CD4-positive, alpha-beta memory T cell (primary cell): ENCODE results near the gene BCAS1. TPM values are rescaled to one million over a fixed set of nuclear protein-coding genes. Genes with fewer than 3 reads are reported as not detected.
A peak's percentile ranks its signal among the peaks of the same experiment; 100 is the strongest.

Source experiments
- CTCF ChIA-PET: fragments of 350-600 bp; sonication (Branson Sonifier 250); formaldehyde crosslinking; loops from one replicate; lab custom pipeline; 2021; ENCODE audit warnings: inconsistent platforms; ENCODE audit not compliant: partially characterized antibody; lab: Charles Lee
- POLR2A ChIA-PET: fragments of 350-600 bp; sonication (Branson Sonifier 250); formaldehyde crosslinking; loops from one replicate; lab custom pipeline; 2021; ENCODE audit not compliant: partially characterized antibody; lab: Charles Lee
- DNase-seq, 5 donors: peaks; one replicate each; pipeline versions ENCODE4 v3.0.0 to v3.0.0-alpha.2; 2020 to 2022; ENCODE audit warnings: mixed read lengths in 1 of 5
- H3K27ac ChIP-seq: one replicate; pipeline ENCODE4 v1.7.0; 2013; ENCODE audit warnings: low read depth, low read length
- H3K27me3 ChIP-seq: 2 replicates; pipeline ENCODE4 v1.7.0; 2013; ENCODE audit warnings: mild to moderate bottlenecking, low read length, moderate library complexity; ENCODE audit not compliant: insufficient read depth
- H3K36me3 ChIP-seq: 2 replicates; pipeline ENCODE4 v1.7.0; 2013; ENCODE audit warnings: mild to moderate bottlenecking, low read length, moderate library complexity; ENCODE audit not compliant: insufficient read depth
- H3K4me1 ChIP-seq: 2 replicates; pipeline ENCODE4 v1.7.0; 2013; ENCODE audit warnings: mild to moderate bottlenecking, low read length, moderate library complexity; ENCODE audit not compliant: insufficient read depth
- H3K4me3 ChIP-seq, 2 donors: one replicate each; pipeline ENCODE4 v1.7.0; 2013; ENCODE audit warnings: low read length in 2 of 2, mild to moderate bottlenecking in 1 of 2
- H3K9me3 ChIP-seq, 2 donors: one replicate each; pipeline ENCODE4 v1.7.0; 2013; ENCODE audit warnings: low read length in 2 of 2, control low read depth in 1 of 2; ENCODE audit not compliant: control insufficient read depth in 1 of 2
- H3K27ac Mint-ChIP-seq, 7 donors: one replicate each; pipeline ENCODE4 v1.8.0; 2020 to 2021; ENCODE audit warnings: mixed read lengths in 7 of 7, mild to moderate bottlenecking in 6 of 7, inconsistent platforms in 3 of 7, moderate library complexity in 3 of 7
- H3K27me3 Mint-ChIP-seq, 2 donors: one replicate each; pipeline ENCODE4 v1.8.0; 2020 to 2021; ENCODE audit warnings: mixed read lengths in 2 of 2
- H3K36me3 Mint-ChIP-seq, 2 donors: one replicate each; pipeline ENCODE4 v1.8.0; 2020 to 2021; ENCODE audit warnings: mixed read lengths in 2 of 2, inconsistent platforms in 1 of 2, mild to moderate bottlenecking in 1 of 2
- H3K4me1 Mint-ChIP-seq, 4 donors: one replicate each; pipeline ENCODE4 v1.8.0; 2020 to 2021; ENCODE audit warnings: mixed read lengths in 4 of 4, mild to moderate bottlenecking in 1 of 4
- H3K4me3 Mint-ChIP-seq, 8 donors: one replicate each; pipeline ENCODE4 v1.8.0; 2020 to 2021; ENCODE audit warnings: mixed read lengths in 8 of 8, mild to moderate bottlenecking in 7 of 8, moderate library complexity in 6 of 8, inconsistent platforms in 3 of 8
- H3K9me3 Mint-ChIP-seq, 8 donors: one replicate each; pipeline ENCODE4 v1.8.0; 2020 to 2021; ENCODE audit warnings: mixed read lengths in 8 of 8, mild to moderate bottlenecking in 5 of 8, inconsistent platforms in 3 of 8, moderate library complexity in 1 of 8
- intact Hi-C: fragments of 100-400 bp; cut with micrococcal nuclease; formaldehyde crosslinking; loops from one replicate; pipeline ENCODE4 v1.15.1; 2023
- polyA plus RNA-seq, 2 donors: library from polyadenylated mRNA; unstranded; fragments of 300-500 nt; fragmentation: Illumina TruSeq; gene quantifications; one replicate each; pipeline ENCODE4 v1.2.3, GENCODE V29; 2021
- total RNA-seq, 2 experiments: library from RNA; stranded (reverse); gene quantifications; one replicate each; pipeline ENCODE4 v1.2.3, GENCODE V29; 2021

The BCAS1 gene
- total and polyA plus RNA-seq, 4 experiments from 2014 or later, result 0.17 to 0.32 (median 0.25) TPM; not detected in 1

DNA sequence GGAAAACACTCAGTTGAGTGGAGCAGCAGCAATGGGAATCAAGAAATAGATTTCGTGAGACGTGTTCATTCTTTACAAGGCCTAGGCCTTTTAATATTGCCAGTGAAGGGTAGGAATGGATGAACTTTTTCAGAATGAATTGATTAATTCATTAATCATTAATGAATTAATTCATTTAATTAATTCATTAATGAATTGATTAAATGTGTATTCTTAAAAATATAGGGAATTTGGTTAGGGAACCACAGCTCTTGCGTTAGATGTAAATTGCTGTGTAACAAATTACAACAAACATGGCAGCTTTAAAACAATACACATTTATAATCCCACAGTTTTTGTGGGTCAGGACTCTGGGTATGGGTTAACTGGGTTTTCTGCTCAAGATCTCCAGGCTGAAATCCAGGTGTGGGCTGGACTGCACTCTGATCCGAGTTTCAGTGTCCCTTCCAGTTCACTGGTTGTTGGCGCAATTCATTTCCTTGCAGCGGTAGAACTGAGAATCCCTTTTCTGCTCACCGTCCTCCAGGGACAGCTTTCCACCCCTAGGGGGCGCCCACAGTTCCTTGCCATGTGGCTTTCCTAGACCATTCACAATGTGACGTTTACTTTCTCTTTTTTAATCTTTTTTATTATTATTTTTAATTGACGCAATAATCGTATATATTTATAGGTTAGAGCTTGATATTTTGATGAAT is 32.8 kb upstream of the BCAS1 start:
- ChIA-PET CTCF (interaction anchor here (0.7 to 5.2 kb wide), 23 partner anchors 9 to 1535 kb away, joined by 3 to 60 read pairs (median 4); partner anchors contain the start of genes BCAS1 and PFDN4), POLR2A (no interaction called here)
- no peak overlapping the region for H3K27ac Mint-ChIP-seq
- no peaks in the 10 kb centered on the region for H3K4me1 ChIP-seq
- peaks cover 2 to 3% of the 10 kb centered on the region in 2 donors for H3K27me3 Mint-ChIP-seq
- intact Hi-C loops, result no loop called here
- H3K9me3 ChIP-seq, result no peaks in the 10 kb centered on the region
- peaks cover 0 to 2% (median under 1%) of the 10 kb centered on the region in 4 donors for H3K4me1 Mint-ChIP-seq
- H3K4me3 ChIP-seq, result no peak overlapping the region
- no peak overlapping the region for H3K4me3 Mint-ChIP-seq
- no peak overlapping the region for H3K27ac ChIP-seq
- no peaks in the 10 kb centered on the region for H3K36me3 Mint-ChIP-seq
- H3K9me3 Mint-ChIP-seq, result no peaks in the 10 kb centered on the region
- peak; percentile 38 to 64 (median 51) for DNase-seq
- no peaks in the 10 kb centered on the region for H3K36me3 ChIP-seq
- H3K27me3 ChIP-seq, result no peaks in the 10 kb centered on the region

- H3K4me1 Mint-ChIP-seq, result peaks cover 0 to 2% (median under 1%) of the 10 kb centered on the region in 4 donors
- no peaks in the 10 kb centered on the region for H3K9me3 Mint-ChIP-seq
- no peak overlapping the region for H3K4me3 Mint-ChIP-seq
- Histone ChIP-seq H3K36me3 (no peaks in the 10 kb centered on the region), H3K27ac (no peak overlapping the region), H3K27me3 (no peaks in the 10 kb centered on the region), H3K4me1 (no peaks in the 10 kb centered on the region), H3K9me3 (no peaks in the 10 kb centered on the region), H3K4me3 (no peak overlapping the region)
- H3K27ac Mint-ChIP-seq, result no peak overlapping the region
- CTCF ChIA-PET, result interaction anchor here (1.0 to 5.2 kb wide), 10 partner anchors 9 to 106 kb away, joined by 3 to 60 read pairs (median 8); partner anchors contain the start of genes BCAS1 and PFDN4
- no peaks in the 10 kb centered on the region for H3K36me3 Mint-ChIP-seq
- POLR2A ChIA-PET, result no interaction called here
- peaks cover 2 to 4% of the 10 kb centered on the region in 2 donors for H3K27me3 Mint-ChIP-seq
- no peak for DNase-seq
- intact Hi-C loops, result no loop called here
Measured at GRCh38 chr20:54102543-54102942, 32.1 kb upstream of the BCAS1 start.

GRCh38 chr20:54100563-54100962 is 30.2 kb upstream of the BCAS1 start:
- no peaks in the 10 kb centered on the region for H3K4me1 ChIP-seq
- Mint-ChIP-seq H3K27ac (peak overlapping the region in 1 of 7 donors; percentile 48), H3K4me1 (peaks cover 0 to 2% (median under 1%) of the 10 kb centered on the region in 4 donors), H3K36me3 (no peaks in the 10 kb centered on the region), H3K9me3 (no peaks in the 10 kb centered on the region), H3K27me3 (peaks cover 4 to 7% of the 10 kb centered on the region in 2 donors), H3K4me3 (no peak overlapping the region)
- H3K27me3 ChIP-seq, result no peaks in the 10 kb centered on the region
- H3K36me3 ChIP-seq, result no peaks in the 10 kb centered on the region
- no peak overlapping the region for H3K4me3 ChIP-seq
- H3K9me3 ChIP-seq, result no peaks in the 10 kb centered on the region
- ChIA-PET CTCF (interaction anchor here (1.1 to 2.0 kb wide), 5 partner anchors 10 to 100 kb away, joined by 3 to 13 read pairs (median 6); no protein-coding TSS in a partner anchor), POLR2A (no interaction called here)
- intact Hi-C loops, result no loop called here
- DNase-seq, result no peak
- no peak overlapping the region for H3K27ac ChIP-seq

GRCh38 chr20:54099894-54100293 is 29.5 kb upstream of the BCAS1 start:
- H3K27me3 ChIP-seq, result no peaks in the 10 kb centered on the region
- peaks cover 0 to 2% (median under 1%) of the 10 kb centered on the region in 4 donors for H3K4me1 Mint-ChIP-seq
- peak overlapping the region in 1 of 7 donors; percentile 11 for H3K27ac Mint-ChIP-seq
- no peak for DNase-seq
- no peaks in the 10 kb centered on the region for H3K9me3 ChIP-seq
- H3K27ac ChIP-seq, result no peak overlapping the region
- intact Hi-C loops, result no loop called here
- no peaks in the 10 kb centered on the region for H3K36me3 ChIP-seq
- CTCF ChIA-PET, result interaction anchor here (1.2 to 2.0 kb wide), 3 partner anchors 11 to 100 kb away, joined by 4 to 13 read pairs (median 6); no protein-coding TSS in a partner anchor
- no peaks in the 10 kb centered on the region for H3K36me3 Mint-ChIP-seq
- H3K4me3 ChIP-seq, result no peak overlapping the region
- no peak overlapping the region for H3K4me3 Mint-ChIP-seq
- peaks cover 4 to 7% of the 10 kb centered on the region in 2 donors for H3K27me3 Mint-ChIP-seq
- POLR2A ChIA-PET, result no interaction called here
- H3K9me3 Mint-ChIP-seq, result no peaks in the 10 kb centered on the region
- no peaks in the 10 kb centered on the region for H3K4me1 ChIP-seq

DNA sequence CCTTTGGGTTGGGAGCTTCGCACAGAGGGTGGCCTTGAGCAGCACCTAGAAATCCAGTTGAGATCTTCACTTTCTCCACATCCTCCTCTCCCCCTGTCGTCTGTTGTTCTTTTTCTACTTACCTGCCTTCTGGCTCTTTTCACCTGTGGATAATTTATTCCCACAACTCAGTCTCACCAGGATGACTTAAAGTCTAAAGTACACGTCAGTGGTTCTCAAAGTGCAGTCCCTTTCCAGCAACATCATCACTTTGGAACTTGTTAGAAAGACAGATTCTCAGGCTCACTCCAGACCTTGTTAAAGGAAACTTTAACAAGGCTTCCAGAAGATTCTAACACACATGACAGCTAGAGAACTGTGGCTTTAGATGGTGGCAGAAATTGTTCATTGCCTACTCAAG is 27.7 kb upstream of the BCAS1 start:
- H3K4me3 Mint-ChIP-seq, result no peak overlapping the region
- CTCF ChIA-PET, result interaction anchor here (0.6 to 5.2 kb wide), 5 partner anchors 8 to 550 kb away, joined by 3 to 26 read pairs (median 16); no protein-coding TSS in a partner anchor

GRCh38 chr20:54097236-54097529 is 26.8 kb upstream of the BCAS1 start:
- ChIA-PET CTCF (interaction anchor here (1.3 to 5.2 kb wide), 6 partner anchors 9 to 550 kb away, joined by 3 to 26 read pairs (median 10); no protein-coding TSS in a partner anchor), POLR2A (no interaction called here)
- H3K36me3 Mint-ChIP-seq, result no peaks in the 10 kb centered on the region
- intact Hi-C loops, result no loop called here
- H3K4me3 Mint-ChIP-seq, result peak overlapping the region in 1 of 8 donors; percentile 56
- no peaks in the 10 kb centered on the region for H3K9me3 ChIP-seq
- no peaks in the 10 kb centered on the region for H3K4me1 Mint-ChIP-seq
- H3K27me3 ChIP-seq, result no peaks in the 10 kb centered on the region
- no peak overlapping the region for H3K27ac Mint-ChIP-seq
- no peak for DNase-seq
- H3K4me1 ChIP-seq, result no peaks in the 10 kb centered on the region
- H3K36me3 ChIP-seq, result no peaks in the 10 kb centered on the region
- H3K27ac ChIP-seq, result no peak overlapping the region
- no peaks in the 10 kb centered on the region for H3K9me3 Mint-ChIP-seq
- H3K27me3 Mint-ChIP-seq, result peaks cover 4 to 5% of the 10 kb centered on the region in 2 donors
- H3K4me3 ChIP-seq, result no peak overlapping the region

More for the DNA sequence above, 27.7 kb upstream of the BCAS1 start:
- H3K27me3 ChIP-seq, result no peaks in the 10 kb centered on the region
- H3K9me3 ChIP-seq, result no peaks in the 10 kb centered on the region
- no peaks in the 10 kb centered on the region for H3K4me1 ChIP-seq
- H3K4me3 ChIP-seq, result no peak overlapping the region
- POLR2A ChIA-PET, result no interaction called here
- DNase-seq, result no peak
- H3K4me1 Mint-ChIP-seq, result no peaks in the 10 kb centered on the region
- no peaks in the 10 kb centered on the region for H3K36me3 ChIP-seq
- H3K9me3 Mint-ChIP-seq, result no peaks in the 10 kb centered on the region
- intact Hi-C loops, result no loop called here
- H3K27me3 Mint-ChIP-seq, result peaks cover 4 to 5% of the 10 kb centered on the region in 2 donors
- no peak overlapping the region for H3K27ac Mint-ChIP-seq
- no peaks in the 10 kb centered on the region for H3K36me3 Mint-ChIP-seq
- no peak overlapping the region for H3K27ac ChIP-seq

DNA sequence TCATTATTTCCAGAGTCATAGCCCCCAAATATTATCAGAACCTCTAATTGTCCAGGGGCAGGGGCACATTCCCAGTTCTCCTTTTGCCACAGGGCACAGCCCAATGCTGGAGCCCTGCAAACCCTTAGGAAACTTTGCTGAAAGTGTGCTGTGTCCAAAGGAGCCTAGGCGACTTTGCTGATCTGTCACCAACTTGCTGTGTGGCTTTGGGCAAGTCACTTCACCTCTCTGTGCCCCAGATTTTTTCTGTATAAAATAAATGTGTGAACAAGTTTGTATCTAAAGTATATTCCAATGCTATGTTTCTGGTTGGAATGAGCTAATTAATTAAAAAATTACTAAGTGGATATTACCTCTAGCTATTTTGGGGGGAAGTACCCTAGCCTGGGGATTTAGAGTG is 25.4 kb upstream of the BCAS1 start:
- H3K27me3 Mint-ChIP-seq, result peaks cover 5 to 7% of the 10 kb centered on the region in 2 donors
- no peak overlapping the region for H3K4me3 Mint-ChIP-seq
- Histone ChIP-seq H3K9me3 (no peaks in the 10 kb centered on the region), H3K27ac (no peak overlapping the region), H3K36me3 (no peaks in the 10 kb centered on the region), H3K27me3 (no peaks in the 10 kb centered on the region), H3K4me3 (no peak overlapping the region), H3K4me1 (no peaks in the 10 kb centered on the region)
- DNase-seq, result no peak
- intact Hi-C loops, result loop anchor here (1.0 kb wide), 1 partner anchor 103 kb away; no protein-coding TSS in a partner anchor
- ChIA-PET POLR2A (no interaction called here), CTCF (interaction anchor here (0.7 to 7.0 kb wide), 9 partner anchors 9 to 1369 kb away, joined by 3 to 60 read pairs (median 4); partner anchors contain the start of gene PFDN4)
- H3K4me1 Mint-ChIP-seq, result no peaks in the 10 kb centered on the region
- no peaks in the 10 kb centered on the region for H3K36me3 Mint-ChIP-seq
- no peak overlapping the region for H3K27ac Mint-ChIP-seq
- H3K9me3 Mint-ChIP-seq, result no peaks in the 10 kb centered on the region
